Activated naive CD4-positive, alpha-beta T cell treated with anti-CD3 and anti-CD28 coated beads, Interleukin-2, amount 10 ng/mL, durations not matched to agents 7 days and 5 days (primary cell): ENCODE results near the gene PRND.
"Not testable (repeated sequence)": the region's sequence is repeated elsewhere in the genome, so short reads cannot be mapped to it uniquely, and the experiment has no call there.

Source experiments
- CTCF ChIA-PET: fragments of 350-600 bp; sonication (Branson Sonifier 250); formaldehyde crosslinking; loops from one replicate; lab custom pipeline; 2021; ENCODE audit warnings: antibody characterized with exemption; lab: Charles Lee
- DNase-seq: peaks from one replicate; pipeline ENCODE4 v3.0.0-alpha.2; 2020
- H3K27ac Mint-ChIP-seq: one replicate; pipeline ENCODE4 v1.8.0; 2021; ENCODE audit warnings: mild to moderate bottlenecking, moderate library complexity, mixed read lengths
- H3K27me3 Mint-ChIP-seq: one replicate; pipeline ENCODE4 v1.8.0; 2021; ENCODE audit warnings: mild to moderate bottlenecking, mixed read lengths
- H3K36me3 Mint-ChIP-seq: one replicate; pipeline ENCODE4 v1.8.0; 2021; ENCODE audit warnings: mixed read lengths
- H3K4me1 Mint-ChIP-seq: one replicate; pipeline ENCODE4 v1.8.0; 2021; ENCODE audit warnings: mixed read lengths
- H3K4me3 Mint-ChIP-seq: one replicate; pipeline ENCODE4 v1.8.0; 2021; ENCODE audit warnings: mild to moderate bottlenecking, moderate library complexity, mixed read lengths
- H3K9me3 Mint-ChIP-seq: one replicate; pipeline ENCODE4 v1.8.0; 2021; ENCODE audit warnings: mixed read lengths

Gene PRND

GRCh38 chr20:4697189-4697830 lies 24.4 kb upstream of the PRND start:
- no peak for DNase-seq
- Mint-ChIP-seq H3K4me3 (no peak overlapping the region), H3K4me1 (peaks cover 3% of the 10 kb centered on the region), H3K9me3 (no peaks in the 10 kb centered on the region), H3K27ac (no peak overlapping the region), H3K36me3 (peaks cover 28% of the 10 kb centered on the region), H3K27me3 (no peaks in the 10 kb centered on the region)
- CTCF ChIA-PET = interaction anchor here (0.9 kb wide), 1 partner anchor 84 kb away, joined by 4 read pairs; no protein-coding TSS in a partner anchor

DNA sequence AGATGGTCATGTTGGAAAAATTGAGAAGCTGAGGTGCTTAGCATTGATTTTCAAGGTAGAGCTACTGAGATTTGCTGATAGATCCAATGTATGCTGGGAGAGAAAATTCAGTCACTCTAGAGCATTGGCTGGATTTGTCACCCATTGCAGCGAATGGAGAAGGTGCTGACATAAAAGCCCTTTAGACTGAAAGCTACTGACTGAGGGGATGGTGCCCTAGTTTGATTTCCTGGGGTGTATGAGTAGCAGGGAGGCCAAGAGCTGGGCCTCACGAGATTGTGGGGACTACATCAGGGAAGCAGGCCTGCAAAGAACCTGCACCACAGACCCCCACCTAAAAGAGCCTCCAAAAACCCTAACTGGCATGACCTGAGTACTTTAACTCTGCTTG lies 23.9 kb upstream of the PRND start:
- Mint-ChIP-seq H3K27me3 (no peaks in the 10 kb centered on the region), H3K4me3 (no peak overlapping the region), H3K36me3 (peaks cover 25% of the 10 kb centered on the region), H3K27ac (no peak overlapping the region), H3K4me1 (peaks cover 2% of the 10 kb centered on the region), H3K9me3 (no peaks in the 10 kb centered on the region)
- DNase-seq = no peak
- CTCF ChIA-PET = interaction anchor here (0.9 kb wide), 1 partner anchor 84 kb away, joined by 4 read pairs; no protein-coding TSS in a partner anchor

DNA sequence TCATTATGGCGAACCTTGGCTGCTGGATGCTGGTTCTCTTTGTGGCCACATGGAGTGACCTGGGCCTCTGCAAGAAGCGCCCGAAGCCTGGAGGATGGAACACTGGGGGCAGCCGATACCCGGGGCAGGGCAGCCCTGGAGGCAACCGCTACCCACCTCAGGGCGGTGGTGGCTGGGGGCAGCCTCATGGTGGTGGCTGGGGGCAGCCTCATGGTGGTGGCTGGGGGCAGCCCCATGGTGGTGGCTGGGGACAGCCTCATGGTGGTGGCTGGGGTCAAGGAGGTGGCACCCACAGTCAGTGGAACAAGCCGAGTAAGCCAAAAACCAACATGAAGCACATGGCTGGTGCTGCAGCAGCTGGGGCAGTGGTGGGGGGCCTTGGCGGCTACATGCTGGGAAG lies 22.5 kb upstream of the PRND start:
- CTCF ChIA-PET = no interaction called here
- H3K9me3 Mint-ChIP-seq = no peaks in the 10 kb centered on the region
- no peak overlapping the region for H3K27ac Mint-ChIP-seq
- peaks cover 15% of the 10 kb centered on the region for H3K36me3 Mint-ChIP-seq
- H3K4me1 Mint-ChIP-seq = no peaks in the 10 kb centered on the region
- no peak overlapping the region for H3K4me3 Mint-ChIP-seq
- H3K27me3 Mint-ChIP-seq = no peaks in the 10 kb centered on the region
- DNase-seq = no peak

GRCh38 chr20:4699957-4700356 lies 21.8 kb upstream of the PRND start:
- no peak overlapping the region for H3K27ac Mint-ChIP-seq
- peaks cover 15% of the 10 kb centered on the region for H3K36me3 Mint-ChIP-seq
- H3K27me3 Mint-ChIP-seq = peaks cover 7% of the 10 kb centered on the region
- no peak for DNase-seq
- CTCF ChIA-PET = no interaction called here
- no peak overlapping the region for H3K4me3 Mint-ChIP-seq
- no peaks in the 10 kb centered on the region for H3K4me1 Mint-ChIP-seq
- no peaks in the 10 kb centered on the region for H3K9me3 Mint-ChIP-seq

GRCh38 chr20:4702562-4703280 lies 19.0 kb upstream of the PRND start:
- no peak for DNase-seq
- no peaks in the 10 kb centered on the region for H3K9me3 Mint-ChIP-seq
- no peaks in the 10 kb centered on the region for H3K4me1 Mint-ChIP-seq
- CTCF ChIA-PET = no interaction called here
- H3K4me3 Mint-ChIP-seq = no peak overlapping the region
- peaks cover 18% of the 10 kb centered on the region for H3K27me3 Mint-ChIP-seq
- H3K27ac Mint-ChIP-seq = no peak overlapping the region
- peaks cover 5% of the 10 kb centered on the region for H3K36me3 Mint-ChIP-seq

- H3K4me1 Mint-ChIP-seq = no peaks in the 10 kb centered on the region
Measured at GRCh38 chr20:4703281-4703676, 18.4 kb upstream of the PRND start.

DNA sequence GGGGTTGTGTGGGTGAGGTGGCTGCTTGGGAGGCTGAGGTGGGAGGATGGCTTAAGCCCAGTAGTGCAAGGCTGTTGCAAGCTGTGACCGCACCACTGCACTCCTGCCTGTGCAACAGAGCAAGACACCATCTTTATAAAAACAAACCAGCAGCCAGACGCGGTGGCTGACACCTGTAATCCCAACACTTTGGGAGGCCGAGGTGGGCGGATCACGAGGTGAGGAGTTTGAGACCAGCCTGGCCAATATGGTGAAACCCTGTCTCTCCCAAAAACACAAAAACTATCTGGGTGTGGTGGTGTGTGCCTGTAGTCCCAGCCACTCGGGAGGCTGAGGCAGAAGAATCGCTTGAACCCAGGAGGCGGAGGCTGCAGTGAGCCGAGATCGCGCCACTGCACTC lies 14.8 kb upstream of the PRND start:
- H3K36me3 Mint-ChIP-seq = not testable (repeated sequence)

More at GRCh38 chr20:4703281-4703676, 18.4 kb upstream of the PRND start:
- Mint-ChIP-seq H3K4me3 (no peak overlapping the region), H3K27me3 (peaks cover 18% of the 10 kb centered on the region), H3K27ac (no peak overlapping the region), H3K9me3 (no peaks in the 10 kb centered on the region), H3K36me3 (peaks cover 5% of the 10 kb centered on the region)
- CTCF ChIA-PET = no interaction called here
- DNase-seq = no peak

GRCh38 chr20:4708036-4708435 lies 13.7 kb upstream of the PRND start:
- no peaks in the 10 kb centered on the region for H3K9me3 Mint-ChIP-seq
- H3K27ac Mint-ChIP-seq = no peak overlapping the region
- no peak overlapping the region for H3K4me3 Mint-ChIP-seq
- no peak for DNase-seq
- peaks cover 31% of the 10 kb centered on the region for H3K27me3 Mint-ChIP-seq
- H3K4me1 Mint-ChIP-seq = peaks cover 7% of the 10 kb centered on the region
- CTCF ChIA-PET = interaction anchor here (1.3 kb wide), 1 partner anchor 15 kb away, joined by 3 read pairs; no protein-coding TSS in a partner anchor
- no peaks in the 10 kb centered on the region for H3K36me3 Mint-ChIP-seq

More for the DNA sequence above, 14.8 kb upstream of the PRND start:
- not testable (repeated sequence) for H3K9me3 Mint-ChIP-seq, H3K4me1 Mint-ChIP-seq, H3K4me3 Mint-ChIP-seq, DNase-seq, H3K27ac Mint-ChIP-seq
- H3K27me3 Mint-ChIP-seq = peaks cover 31% of the 10 kb centered on the region
- CTCF ChIA-PET = interaction anchor here (1.3 kb wide), 1 partner anchor 14 kb away, joined by 3 read pairs; no protein-coding TSS in a partner anchor

DNA sequence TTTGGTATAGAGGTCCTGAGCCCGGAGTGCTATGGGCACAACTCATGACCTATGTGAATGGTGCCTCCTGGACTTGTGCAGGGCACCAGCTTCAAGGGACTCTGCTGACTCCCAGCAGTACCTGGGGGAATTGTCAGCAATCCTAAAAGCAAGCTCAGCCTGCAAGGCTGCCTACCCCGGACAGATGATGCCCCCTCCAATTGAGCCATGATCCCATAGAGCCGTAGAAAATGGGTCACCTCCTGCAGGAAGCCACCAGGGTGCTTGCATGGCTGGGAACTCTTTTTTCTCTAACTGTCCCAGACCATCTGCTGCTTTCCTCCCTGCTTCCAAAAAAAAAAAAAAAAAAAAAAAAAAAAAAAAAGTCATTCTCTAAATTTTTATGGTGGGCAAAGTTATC lies 12.9 kb upstream of the PRND start:
- Mint-ChIP-seq H3K4me3 (no peak overlapping the region), H3K27me3 (peaks cover 36% of the 10 kb centered on the region), H3K27ac (no peak overlapping the region), H3K9me3 (no peaks in the 10 kb centered on the region), H3K4me1 (peaks cover 7% of the 10 kb centered on the region), H3K36me3 (no peaks in the 10 kb centered on the region)
- CTCF ChIA-PET = interaction anchor here (0.6 kb wide), 1 partner anchor 159 kb away, joined by 3 read pairs; no protein-coding TSS in a partner anchor
- DNase-seq = no peak

GRCh38 chr20:4709261-4710105 lies 12.2 kb upstream of the PRND start:
- no peaks in the 10 kb centered on the region for H3K36me3 Mint-ChIP-seq
- CTCF ChIA-PET = interaction anchor here (0.6 kb wide), 1 partner anchor 160 kb away, joined by 3 read pairs; no protein-coding TSS in a partner anchor
- H3K9me3 Mint-ChIP-seq = no peaks in the 10 kb centered on the region
- peaks cover 39% of the 10 kb centered on the region for H3K27me3 Mint-ChIP-seq
- DNase-seq = no peak
- no peak overlapping the region for H3K27ac Mint-ChIP-seq
- peaks cover 7% of the 10 kb centered on the region for H3K4me1 Mint-ChIP-seq
- H3K4me3 Mint-ChIP-seq = no peak overlapping the region

- Mint-ChIP-seq H3K4me1 (peaks cover 7% of the 10 kb centered on the region), H3K36me3 (no peaks in the 10 kb centered on the region), H3K4me3 (no peak overlapping the region), H3K27me3 (peaks cover 33% of the 10 kb centered on the region), H3K27ac (no peak overlapping the region), H3K9me3 (no peaks in the 10 kb centered on the region)
- DNase-seq = no peak
- CTCF ChIA-PET = interaction anchor here (0.9 kb wide), 1 partner anchor 96 kb away, joined by 5 read pairs; no protein-coding TSS in a partner anchor
Measured at GRCh38 chr20:4710106-4710475, 11.6 kb upstream of the PRND start.

DNA sequence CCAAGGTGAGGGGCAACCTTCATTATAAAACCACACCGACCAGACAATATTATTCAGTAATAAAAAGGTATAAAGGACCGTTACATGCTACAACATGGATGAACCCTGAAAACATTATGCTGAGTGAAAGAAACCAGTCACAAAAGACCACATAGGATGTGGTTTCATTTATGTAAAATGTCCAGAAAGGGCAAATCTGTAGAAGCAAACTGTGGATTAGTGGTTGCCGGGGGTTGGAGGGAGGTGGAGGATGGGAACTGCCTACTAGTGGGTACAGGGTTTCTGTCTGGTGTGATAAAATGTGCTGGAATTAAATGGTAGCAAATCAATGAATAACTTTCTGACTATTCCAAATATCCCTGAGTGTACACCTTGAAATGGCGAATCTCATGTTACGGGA lies 10.2 kb upstream of the PRND start:
- Mint-ChIP-seq H3K27me3 (peaks cover 27% of the 10 kb centered on the region), H3K27ac (no peak overlapping the region), H3K4me3 (no peak overlapping the region), H3K9me3 (no peaks in the 10 kb centered on the region), H3K4me1 (peaks cover 7% of the 10 kb centered on the region), H3K36me3 (no peaks in the 10 kb centered on the region)
- peak; percentile 29 for DNase-seq
- CTCF ChIA-PET = interaction anchor here (1.1 kb wide), 1 partner anchor 48 kb away, joined by 3 read pairs; no protein-coding TSS in a partner anchor

DNA sequence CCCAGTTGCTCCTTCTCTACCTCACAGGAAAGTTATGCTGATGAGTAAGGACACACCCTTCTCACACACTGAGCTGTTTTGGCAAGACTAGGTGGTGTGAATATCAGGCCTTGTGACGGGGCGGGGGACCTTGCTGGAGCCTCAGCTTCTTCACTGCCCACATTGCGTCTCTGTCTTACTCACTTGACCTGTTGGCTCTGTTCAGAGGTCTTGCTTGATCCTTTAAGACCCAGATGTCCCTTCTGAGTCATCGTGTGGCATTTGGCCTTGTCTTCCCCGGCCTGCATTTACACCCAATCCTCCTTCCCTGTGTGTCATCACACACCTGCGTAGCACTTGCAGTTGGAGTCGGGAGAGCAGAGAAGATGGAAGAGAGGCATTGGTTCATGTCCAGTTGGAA lies 8.3 kb upstream of the PRND start:
- H3K36me3 Mint-ChIP-seq = no peaks in the 10 kb centered on the region
- peaks cover 32% of the 10 kb centered on the region for H3K27me3 Mint-ChIP-seq
- H3K27ac Mint-ChIP-seq = no peak overlapping the region
- no peak for DNase-seq
- H3K4me3 Mint-ChIP-seq = no peak overlapping the region
- H3K4me1 Mint-ChIP-seq = peaks cover 7% of the 10 kb centered on the region
- H3K9me3 Mint-ChIP-seq = no peaks in the 10 kb centered on the region
- CTCF ChIA-PET = interaction anchor here (1.1 kb wide), 1 partner anchor 100 kb away, joined by 4 read pairs; no protein-coding TSS in a partner anchor

- no peak overlapping the region for H3K4me3 Mint-ChIP-seq
- DNase-seq = no peak
- no peaks in the 10 kb centered on the region for H3K9me3 Mint-ChIP-seq
- H3K27me3 Mint-ChIP-seq = peaks cover 32% of the 10 kb centered on the region
- no peak overlapping the region for H3K27ac Mint-ChIP-seq
- no peaks in the 10 kb centered on the region for H3K36me3 Mint-ChIP-seq
- CTCF ChIA-PET = interaction anchor here (0.9 to 1.9 kb wide), 3 partner anchors 23 to 109 kb away, joined by 3 to 6 read pairs (median 5); no protein-coding TSS in a partner anchor
- peaks cover 7% of the 10 kb centered on the region for H3K4me1 Mint-ChIP-seq
Measured at GRCh38 chr20:4714818-4715217, 6.9 kb upstream of the PRND start.
